Fibroblast of lung (primary cell): ENCODE data around the gene PMF1. TPM values are rescaled to one million over a fixed set of nuclear protein-coding genes. Genes with fewer than 3 reads are reported as not detected.

Experiments used
- DNase-seq, 2 donors: peaks; one replicate each; pipeline versions ENCODE4 v3.0.0 to v3.0.0-alpha.2; 2010; ENCODE audit warnings: low read depth in 2 of 2
- H2AFZ ChIP-seq: 2 replicates; pipeline ENCODE4 v1.5.1; 2012; ENCODE audit warnings: low read length, control low read depth, inconsistent platforms
- H3K27ac ChIP-seq: 2 replicates; pipeline ENCODE4 v1.5.1; 2011; ENCODE audit warnings: low read length, control low read depth; ENCODE audit not compliant: insufficient read depth
- H3K27me3 ChIP-seq: 2 replicates; pipeline ENCODE4 v1.5.1; 2011; ENCODE audit warnings: mild to moderate bottlenecking, low read length; ENCODE audit not compliant: control insufficient read depth, insufficient read depth
- H3K36me3 ChIP-seq: 2 replicates; pipeline ENCODE4 v1.5.1; 2011; ENCODE audit warnings: low read length; ENCODE audit not compliant: control insufficient read depth, insufficient read depth
- H3K4me1 ChIP-seq: 2 replicates; pipeline ENCODE4 v1.5.1; 2011; ENCODE audit warnings: low read length; ENCODE audit not compliant: control insufficient read depth, insufficient read depth; ENCODE audit errors: extremely low read depth
- H3K4me2 ChIP-seq: 2 replicates; pipeline ENCODE4 v1.5.1; 2011; ENCODE audit warnings: low read length, control low read depth; ENCODE audit not compliant: insufficient read depth; ENCODE audit errors: extremely low read depth
- H3K4me3 ChIP-seq, 4 experiments: fragments of 200-600 bp in 1 of 4; sonication (generic) in 1 of 4; replicated peaks in 1 of 4; 2 replicates each; pipeline ENCODE4 v1.5.1; 2011 to 2016; ENCODE audit warnings: low read length in 4 of 4, low read depth in 3 of 4, mild to moderate bottlenecking in 3 of 4, control low read depth in 2 of 4, inconsistent platforms in 1 of 4, mixed read lengths in 1 of 4; ENCODE audit not compliant: insufficient read depth in 1 of 4; ENCODE audit errors: control extremely low read depth in 1 of 4
- H3K79me2 ChIP-seq: 2 replicates; pipeline ENCODE4 v1.5.1; 2012; ENCODE audit warnings: mild to moderate bottlenecking, low read length, inconsistent platforms; ENCODE audit not compliant: control insufficient read depth, insufficient read depth
- H3K9ac ChIP-seq: 2 replicates; pipeline ENCODE4 v1.5.1; 2011; ENCODE audit warnings: mild to moderate bottlenecking, low read length, control low read depth; ENCODE audit not compliant: insufficient read depth
- H3K9me3 ChIP-seq: 2 replicates; pipeline ENCODE4 v1.5.1; 2012; ENCODE audit warnings: low read depth, low read length; ENCODE audit not compliant: control insufficient read depth, insufficient read depth
- H4K20me1 ChIP-seq: 2 replicates; pipeline ENCODE4 v1.5.1; 2011; ENCODE audit warnings: low read length; ENCODE audit not compliant: control insufficient read depth, insufficient read depth; ENCODE audit errors: extremely low read depth
- EZH2 ChIP-seq: IDR thresholded peaks from 2 replicates; pipeline ENCODE4 v1.5.1; 2012; ENCODE audit warnings: low read length, control low read depth, mild to moderate bottlenecking; ENCODE audit errors: missing control alignments
- polyA plus RNA-seq, 2 donors: library from polyadenylated mRNA; depleted of rRNA in 1 of 2; stranded (reverse) in 1 of 2; unstranded in 1 of 2; fragments of >200 nt; gene quantifications; 2 replicates each; pipeline ENCODE4 v1.2.1, GENCODE V29; 2011 to 2012; ENCODE audit warnings: missing spikeins in 1 of 2
- total RNA-seq: library from RNA; depleted of rRNA; stranded (reverse); fragments of >200 nt; gene quantifications from 2 replicates; pipeline ENCODE4 v1.2.1, GENCODE V29; 2014
- TF ChIP-seq, protein P1 (sequence below), 2 donors: IDR thresholded peaks in 1 of 2; conservative IDR thresholded peaks in 1 of 2; 1 replicate in 1 of 2; 2 replicates in 1 of 2; pipeline ENCODE4 v1.5.1; 2011 to 2012; ENCODE audit warnings: low read length in 2 of 2, control low read depth in 1 of 2, inconsistent platforms in 1 of 2, low read depth in 1 of 2, mild to moderate bottlenecking in 1 of 2

The PMF1 gene
- total and polyA plus RNA-seq, 2 donors (not counting 1 experiment from before 2014, with no cell fraction given): 24.1 to 46.8 TPM

DNA sequence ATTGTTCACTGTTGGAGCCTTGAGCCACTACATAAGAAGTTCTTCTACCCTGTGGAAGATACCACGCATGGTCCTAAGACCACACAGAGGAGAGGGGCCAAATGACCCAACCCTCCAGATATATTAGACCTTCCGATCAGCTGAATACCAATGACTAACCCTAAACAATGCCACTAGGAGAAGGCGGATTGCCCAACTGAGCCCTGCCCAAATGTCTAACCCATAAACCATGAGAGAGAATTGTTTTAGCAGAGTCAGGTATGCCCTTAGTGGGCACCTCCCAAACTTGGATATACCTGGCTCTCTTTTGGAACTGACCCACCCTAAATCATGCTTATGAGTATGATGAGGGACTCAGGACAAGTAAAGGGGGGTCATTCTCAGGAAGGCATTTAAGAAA is 57.5 kb downstream of the PMF1 start:
- Histone ChIP-seq H3K9ac (no peak overlapping the region), H3K9me3 (no peaks in the 10 kb centered on the region), H3K4me2 (no peak overlapping the region), H3K27me3 (no peaks in the 10 kb centered on the region), H3K4me3 (no peak overlapping the region), H4K20me1 (no peaks in the 10 kb centered on the region), H3K4me1 (no peaks in the 10 kb centered on the region), H2AFZ (no peak overlapping the region), H3K36me3 (peaks cover 28% of the 10 kb centered on the region), H3K79me2 (no peaks in the 10 kb centered on the region), H3K27ac (no peak overlapping the region)
- no peak for TF ChIP-seq EZH2
- TF ChIP-seq, protein P1, sequence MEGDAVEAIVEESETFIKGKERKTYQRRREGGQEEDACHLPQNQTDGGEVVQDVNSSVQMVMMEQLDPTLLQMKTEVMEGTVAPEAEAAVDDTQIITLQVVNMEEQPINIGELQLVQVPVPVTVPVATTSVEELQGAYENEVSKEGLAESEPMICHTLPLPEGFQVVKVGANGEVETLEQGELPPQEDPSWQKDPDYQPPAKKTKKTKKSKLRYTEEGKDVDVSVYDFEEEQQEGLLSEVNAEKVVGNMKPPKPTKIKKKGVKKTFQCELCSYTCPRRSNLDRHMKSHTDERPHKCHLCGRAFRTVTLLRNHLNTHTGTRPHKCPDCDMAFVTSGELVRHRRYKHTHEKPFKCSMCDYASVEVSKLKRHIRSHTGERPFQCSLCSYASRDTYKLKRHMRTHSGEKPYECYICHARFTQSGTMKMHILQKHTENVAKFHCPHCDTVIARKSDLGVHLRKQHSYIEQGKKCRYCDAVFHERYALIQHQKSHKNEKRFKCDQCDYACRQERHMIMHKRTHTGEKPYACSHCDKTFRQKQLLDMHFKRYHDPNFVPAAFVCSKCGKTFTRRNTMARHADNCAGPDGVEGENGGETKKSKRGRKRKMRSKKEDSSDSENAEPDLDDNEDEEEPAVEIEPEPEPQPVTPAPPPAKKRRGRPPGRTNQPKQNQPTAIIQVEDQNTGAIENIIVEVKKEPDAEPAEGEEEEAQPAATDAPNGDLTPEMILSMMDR (conservative IDR thresholded peaks at IDR 0.05 in 1 of 2, IDR thresholded peaks at IDR 0.05 in 1 of 2; ENCODE audit: low read depth in 1 of 2, low read length in 2 of 2): no peak
- DNase-seq: no peak

DNA sequence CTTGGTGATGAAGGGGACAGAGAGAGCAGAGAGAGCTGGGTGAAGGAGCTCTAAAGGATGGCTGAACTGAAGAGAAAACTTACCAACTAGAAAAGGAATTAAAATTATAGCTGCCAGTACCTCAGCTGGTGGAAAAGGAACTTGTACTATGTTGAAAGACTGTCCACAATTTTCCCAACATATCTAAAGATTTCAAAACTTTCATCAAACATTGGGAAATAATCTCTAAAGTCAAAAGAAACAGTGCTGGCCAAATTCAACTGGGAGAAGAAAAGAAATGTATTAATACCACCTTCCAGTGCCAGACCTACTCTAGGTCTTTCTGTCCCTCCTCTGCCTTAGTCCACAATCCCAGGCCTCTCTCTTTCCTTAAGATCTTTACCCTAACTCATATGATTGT is 63.7 kb downstream of the PMF1 start:
- peaks cover 11% of the 10 kb centered on the region for H3K36me3 ChIP-seq
- H4K20me1 ChIP-seq: peaks cover 2% of the 10 kb centered on the region
- DNase-seq: peak in 1 of 2 donors; percentile 61

DNA sequence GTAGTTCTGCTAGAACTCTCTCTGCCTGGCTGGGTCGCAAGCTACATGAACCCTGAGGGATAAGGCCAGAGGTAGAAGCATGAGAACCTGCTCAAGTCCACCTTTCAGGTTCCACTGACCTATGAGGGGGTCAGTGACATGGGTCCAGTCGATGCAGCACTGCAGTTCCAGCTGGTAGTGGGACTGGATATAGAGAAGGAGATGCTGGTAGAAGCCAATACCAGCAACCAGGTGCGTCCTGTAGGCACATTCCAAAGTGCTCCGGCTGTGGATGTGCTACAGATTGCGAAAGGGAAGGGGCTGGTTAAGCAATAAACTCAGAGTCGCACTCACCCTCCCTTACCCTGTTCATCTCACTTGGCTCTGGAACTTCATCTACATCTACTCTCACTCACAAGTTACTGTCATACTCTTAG is 64.2 kb downstream of the PMF1 start:
- peaks cover 11% of the 10 kb centered on the region for H3K36me3 ChIP-seq
- H3K4me3 ChIP-seq: no peak overlapping the region
- H3K27me3 ChIP-seq: no peaks in the 10 kb centered on the region
- peaks cover 5% of the 10 kb centered on the region for H3K4me1 ChIP-seq
- H3K9ac ChIP-seq: no peak overlapping the region
- H3K4me2 ChIP-seq: no peak overlapping the region
- no peak overlapping the region for H2AFZ ChIP-seq
- peaks cover 35% of the 10 kb centered on the region for H3K79me2 ChIP-seq
- DNase-seq: no peak
- TF ChIP-seq EZH2: no peak
- TF ChIP-seq, protein P1 (conservative IDR thresholded peaks at IDR 0.05 in 1 of 2, IDR thresholded peaks at IDR 0.05 in 1 of 2; ENCODE audit: low read depth in 1 of 2, low read length in 2 of 2): no peak
- H4K20me1 ChIP-seq: peaks cover 2% of the 10 kb centered on the region
- H3K27ac ChIP-seq: no peak overlapping the region
- H3K9me3 ChIP-seq: no peaks in the 10 kb centered on the region

More for the DNA sequence above, 63.7 kb downstream of the PMF1 start:
- Histone ChIP-seq H2AFZ (no peak overlapping the region), H3K4me1 (peaks cover 5% of the 10 kb centered on the region), H3K79me2 (peaks cover 31% of the 10 kb centered on the region), H3K4me2 (no peak overlapping the region), H3K4me3 (no peak overlapping the region), H3K9ac (no peak overlapping the region), H3K27ac (no peak overlapping the region), H3K27me3 (no peaks in the 10 kb centered on the region), H3K9me3 (no peaks in the 10 kb centered on the region)
- TF ChIP-seq, protein P1 (conservative IDR thresholded peaks at IDR 0.05 in 1 of 2, IDR thresholded peaks at IDR 0.05 in 1 of 2; ENCODE audit: low read depth in 1 of 2, low read length in 2 of 2): no peak
- no peak for TF ChIP-seq EZH2
